T-helper 2 cell treated with Interferon-gamma antibody and Interleukin-4, amounts not matched to agents 100 ng/mL and 5 ng/mL, for 36 hours (primary cell): ENCODE data around the gene TBX10. TPM values are rescaled to one million over a fixed set of nuclear protein-coding genes. Genes with fewer than 3 reads are reported as not detected.
"Not testable (repeated sequence)": the region's sequence is repeated elsewhere in the genome, so short reads cannot be mapped to it uniquely, and the experiment has no call there.

ENCODE experiments used
- intact Hi-C: fragments of 100-400 bp; cut with micrococcal nuclease; formaldehyde crosslinking; loops from one replicate; pipeline ENCODE4 v1.15.1; 2023
- total RNA-seq: library from RNA; stranded (reverse); gene quantifications from 2 replicates; pipeline ENCODE4 v1.2.3, GENCODE V29; 2022

Gene TBX10
- total RNA-seq = not detected in 2 replicates

DNA sequence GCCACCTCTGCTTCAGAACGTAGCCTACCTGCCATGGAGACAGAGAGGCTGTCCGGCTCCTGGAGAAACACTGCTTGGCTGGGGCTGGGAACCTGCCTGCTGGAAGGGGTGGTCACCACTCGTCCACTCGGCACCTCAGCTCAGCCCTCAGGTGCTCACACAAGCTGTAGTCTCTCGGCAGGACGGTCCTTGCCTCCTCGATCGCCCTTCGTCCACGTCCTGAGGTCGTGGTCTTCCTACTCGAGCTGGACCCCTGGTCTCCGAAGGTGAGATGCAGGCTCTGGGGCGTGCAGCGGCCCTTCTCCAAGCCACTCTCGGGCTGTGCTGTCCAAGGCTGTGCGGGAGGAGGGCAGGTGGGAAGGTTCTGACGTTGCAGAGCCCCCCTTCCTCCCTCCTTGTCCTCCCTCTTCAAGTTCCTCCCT, at the start of gene TBX10:
TBX10 (minus strand) TSS at position 326 of the 422 bp plus-strand sequence; CDS start at position 35, 291 bp downstream.
- intact Hi-C loops = no loop called here

DNA sequence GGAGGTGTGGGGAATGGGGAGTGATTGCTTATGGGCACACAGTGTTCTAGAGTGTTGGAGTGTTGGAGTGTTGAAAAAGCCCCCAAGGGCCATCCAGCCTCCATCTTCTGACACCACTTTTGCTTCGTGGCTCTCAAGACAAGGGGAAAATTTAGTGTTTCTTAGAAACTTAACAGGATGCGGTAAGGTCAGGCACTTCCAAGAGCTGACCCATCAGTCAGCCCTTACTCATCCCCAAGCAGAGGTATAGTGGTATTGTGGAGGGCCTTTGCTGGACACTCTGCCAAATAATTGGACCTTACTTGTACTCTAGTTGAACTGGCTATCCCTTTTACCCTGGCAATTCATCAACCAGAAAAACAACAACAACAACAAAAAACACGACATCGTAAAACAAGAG, 49.6 kb upstream of the TBX10 start:
- intact Hi-C loops = no loop called here

DNA sequence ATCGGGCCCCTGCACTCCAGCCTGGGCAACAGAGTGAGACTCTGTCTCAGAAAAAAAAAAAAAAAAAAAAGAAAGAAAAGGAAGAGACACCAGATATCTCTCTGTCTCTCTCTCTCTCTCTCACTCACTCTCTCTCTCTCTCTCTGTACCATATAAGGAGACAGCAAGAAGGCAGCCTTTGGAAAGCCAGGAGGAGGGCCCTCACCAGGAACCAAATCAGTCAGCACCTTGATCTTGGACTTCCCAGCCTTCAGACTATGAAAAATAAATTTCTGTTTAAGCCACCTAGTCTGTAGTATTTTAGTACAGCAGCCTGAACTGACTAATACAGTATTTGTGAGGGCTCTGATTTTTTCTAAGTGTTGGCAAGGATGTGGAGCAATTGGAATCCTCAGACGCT, 48.4 kb upstream of the TBX10 start:
- intact Hi-C loops = no loop called here

DNA sequence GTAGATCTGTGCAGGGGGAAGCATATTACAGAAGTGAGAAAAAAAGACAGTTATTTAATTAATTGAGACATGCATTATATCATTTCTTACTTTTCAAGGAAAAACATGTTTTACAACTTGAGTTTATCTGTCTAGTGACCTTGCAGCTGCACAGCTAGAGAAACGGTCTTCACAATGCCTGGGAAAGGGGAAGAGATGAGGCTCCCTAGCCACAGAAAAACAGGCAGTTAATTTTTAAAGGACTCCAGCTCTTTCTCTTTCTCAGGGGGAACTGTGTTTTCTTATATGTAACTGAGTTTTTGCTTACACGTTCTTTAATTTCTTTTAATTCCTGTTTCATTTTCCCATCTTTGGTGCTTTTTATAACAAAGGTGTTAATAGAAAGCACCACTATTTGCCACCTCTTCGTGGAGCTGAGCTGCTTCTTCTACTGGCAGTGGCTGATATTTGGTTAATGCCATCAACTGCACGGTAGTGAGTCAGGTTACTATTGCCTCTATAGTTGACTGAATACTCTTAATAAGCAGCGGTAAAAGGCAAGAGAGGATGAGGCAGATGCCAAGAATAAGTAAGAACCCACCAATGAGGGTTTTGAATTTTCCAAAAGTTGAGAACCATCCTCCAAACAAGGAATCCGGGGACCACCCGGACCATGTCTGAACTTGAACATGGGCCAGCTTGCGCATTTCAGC, 46.2 kb upstream of the TBX10 start:
- intact Hi-C loops = not testable (repeated sequence)

DNA sequence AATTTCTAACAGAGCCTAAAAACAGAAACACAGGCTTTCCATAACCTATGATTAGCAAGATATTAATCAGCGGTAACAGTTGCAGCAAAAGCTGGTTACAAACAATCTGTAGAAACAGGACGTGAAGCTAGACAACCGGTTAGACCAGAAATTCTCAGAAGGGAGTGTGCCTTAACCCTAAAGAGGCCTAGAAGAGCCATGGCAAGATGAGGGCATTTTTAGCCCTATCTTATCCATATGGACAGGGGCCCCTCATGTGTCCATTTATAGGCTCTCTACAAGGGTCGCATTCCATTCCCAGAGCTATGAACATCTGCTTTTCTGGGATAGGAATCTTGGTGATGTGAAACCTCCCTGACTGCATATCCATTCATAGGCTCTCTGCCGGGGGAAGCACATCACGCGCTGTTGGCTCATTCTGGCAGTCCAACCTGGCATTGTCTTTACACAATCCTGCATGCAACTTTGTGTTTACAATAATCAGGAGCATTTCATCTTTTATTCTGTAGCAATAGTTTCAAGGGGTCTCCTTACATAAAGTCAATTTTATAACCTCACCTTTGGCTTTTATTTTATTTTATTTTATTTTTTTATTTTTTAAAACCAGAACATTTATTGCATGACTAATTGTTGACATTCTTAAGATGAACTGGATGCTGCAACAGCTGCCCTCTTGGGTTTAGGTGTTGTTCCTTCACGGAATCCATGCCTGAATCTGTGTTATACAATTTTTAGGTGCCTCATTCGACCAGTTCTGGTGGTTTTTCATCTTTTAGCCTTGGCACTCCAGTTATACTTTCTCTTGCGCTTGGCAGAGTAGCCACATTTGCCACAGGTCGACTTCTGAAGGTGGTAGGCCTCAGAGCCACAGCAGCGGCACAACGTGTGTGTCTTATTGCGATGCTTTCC, 42.8 kb upstream of the TBX10 start:
- intact Hi-C loops = not testable (repeated sequence)

DNA sequence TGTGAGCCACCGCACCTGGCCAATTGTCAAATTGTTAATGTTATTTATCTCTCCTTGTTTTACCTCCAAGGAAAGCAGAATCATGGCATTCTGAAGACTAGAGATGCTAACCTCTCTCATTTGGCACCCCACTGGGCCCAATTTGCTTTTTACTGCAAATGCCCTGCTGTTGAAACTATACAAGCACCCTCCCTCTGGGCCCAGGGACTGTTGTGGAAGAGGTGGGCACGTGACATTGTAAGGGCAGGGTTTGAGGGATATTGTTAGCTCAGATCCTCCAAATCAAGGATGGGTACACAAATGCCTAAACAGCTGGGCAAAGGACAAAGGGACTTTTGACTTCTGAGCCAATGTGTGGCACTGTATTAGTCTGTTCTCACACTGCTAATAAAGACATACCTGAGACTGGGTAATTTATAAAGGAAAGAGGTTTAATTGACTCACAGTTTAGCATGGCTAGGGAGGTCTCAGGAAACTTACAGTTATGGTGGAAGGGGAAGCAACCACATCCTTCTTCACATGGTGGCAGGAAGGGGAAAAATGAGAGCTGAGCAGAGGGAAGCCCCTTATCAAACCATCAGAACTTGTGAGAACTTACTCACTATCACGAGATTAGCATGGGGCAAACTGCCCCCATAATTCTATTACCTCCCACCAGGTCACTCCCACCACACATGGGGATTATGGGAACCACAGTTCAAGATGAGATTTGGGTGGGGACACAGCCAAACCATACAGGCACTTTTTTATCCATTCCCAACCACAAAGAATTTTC, 41.3 kb upstream of the TBX10 start:
- intact Hi-C loops = no loop called here

DNA sequence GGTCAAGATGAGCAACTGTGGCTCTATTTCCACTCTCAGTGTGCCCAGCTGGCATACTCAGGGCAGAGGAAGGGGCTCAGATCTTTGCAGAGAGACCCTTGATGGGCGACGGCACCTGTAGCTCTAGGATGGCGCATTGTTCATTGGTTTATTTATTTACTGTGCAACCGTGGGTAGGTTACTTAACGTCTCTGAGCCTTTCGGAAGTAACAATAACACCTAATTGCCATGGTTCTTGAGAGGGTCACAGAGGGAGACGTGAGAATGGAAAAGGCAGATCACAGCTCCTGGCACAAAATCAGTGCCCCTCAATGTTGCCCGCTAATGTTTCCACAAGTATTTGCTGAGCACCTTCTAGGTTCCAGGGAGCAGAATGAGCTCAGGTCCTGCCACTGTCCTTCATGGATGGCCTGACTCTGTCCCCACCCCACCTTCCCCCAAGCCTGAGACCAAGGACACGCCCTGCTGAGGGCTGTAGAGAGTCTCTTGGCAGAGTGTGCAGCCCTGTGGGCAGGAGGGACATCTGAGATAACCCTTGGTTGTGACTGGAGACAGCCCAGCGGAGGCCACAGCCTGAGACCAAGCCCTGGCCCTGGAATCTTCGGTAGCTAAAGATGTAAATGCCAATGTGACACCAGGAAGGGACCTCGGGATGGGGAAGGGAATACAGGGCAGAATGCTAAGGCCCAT, 35.6 kb upstream of the TBX10 start:
- intact Hi-C loops = no loop called here

DNA sequence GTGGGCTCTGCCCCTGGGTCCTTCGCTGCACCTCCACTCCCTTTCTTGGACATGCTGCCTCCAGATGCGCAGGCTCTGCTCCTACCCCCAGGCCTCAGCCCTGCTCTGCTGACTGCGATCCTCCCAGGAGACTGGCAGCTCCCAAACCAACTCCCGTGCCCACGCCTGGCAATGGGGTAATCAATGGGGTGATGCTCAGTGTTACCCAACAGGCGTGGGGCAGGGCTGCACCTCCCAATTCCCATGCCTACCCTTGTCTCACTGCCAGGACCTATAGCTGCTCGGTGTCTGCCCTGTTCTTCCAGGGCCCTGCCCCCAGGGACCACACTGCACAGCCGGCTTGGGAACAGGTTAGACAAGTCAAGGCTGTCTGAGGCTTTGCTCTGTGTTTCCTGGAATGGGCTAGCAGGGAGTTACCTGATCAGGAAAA, 34.9 kb upstream of the TBX10 start, which contains the start of gene ALDH3B2:
ALDH3B2 (minus strand) TSS at position 182 of the 430 bp plus-strand sequence. CDS start 7,688 bp downstream, outside the sequence.
- intact Hi-C loops = no loop called here

DNA sequence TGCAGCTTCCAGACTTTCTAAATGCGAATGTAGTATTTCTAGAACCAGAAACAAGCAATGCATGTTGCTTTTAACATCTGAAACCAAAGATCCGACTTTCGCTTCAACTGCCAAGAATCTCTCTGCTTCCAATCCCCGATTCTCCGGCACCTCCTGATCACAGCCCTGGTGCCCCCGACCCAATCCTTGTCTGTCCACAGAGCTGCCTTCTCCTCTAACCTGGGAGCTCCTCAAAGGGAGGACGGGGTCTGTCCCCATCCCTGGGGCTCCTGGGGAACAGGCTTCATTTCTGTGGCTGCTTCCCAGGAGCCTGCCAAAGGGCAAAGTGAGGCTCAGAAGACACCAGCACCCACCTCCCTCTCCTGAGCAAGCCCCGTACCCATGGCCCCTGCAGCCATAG, 34.3 kb upstream of the TBX10 start:
- intact Hi-C loops = no loop called here

DNA sequence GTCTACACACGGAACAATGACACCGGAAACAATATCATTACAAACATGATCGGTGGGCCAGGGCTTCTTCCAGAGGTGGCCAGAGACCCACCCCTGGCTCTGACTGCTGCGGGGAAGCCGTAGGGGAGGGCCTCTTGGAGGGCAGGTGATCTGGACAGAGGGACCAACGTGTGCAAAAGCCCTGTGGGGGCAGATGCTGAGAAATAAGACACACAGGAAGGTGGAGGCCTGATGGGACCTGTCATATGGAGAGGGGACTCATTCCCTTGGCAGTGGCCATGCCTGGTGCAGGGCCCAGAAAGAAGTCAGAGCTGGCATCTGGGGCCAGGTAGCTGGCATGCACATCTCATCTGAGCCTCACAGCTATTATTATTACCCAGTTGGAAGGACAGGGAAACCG, 33.8 kb upstream of the TBX10 start:
- intact Hi-C loops = no loop called here

DNA sequence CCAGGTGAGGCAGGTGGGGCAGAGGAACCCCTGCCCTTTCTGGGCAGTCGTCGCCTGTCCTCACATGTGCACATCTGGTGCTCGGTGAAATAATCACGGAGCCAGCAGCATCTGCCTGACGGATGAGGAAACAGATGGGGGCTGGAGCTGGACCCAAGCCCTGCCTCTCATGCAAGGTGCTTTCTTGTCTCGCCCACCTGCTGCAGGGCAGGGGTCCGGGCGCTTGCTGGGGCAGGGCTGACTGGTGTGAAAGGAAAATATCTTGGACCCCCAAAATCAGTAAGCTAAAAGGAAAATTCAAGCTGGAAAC, 31.6 kb upstream of the TBX10 start:
- intact Hi-C loops = no loop called here

DNA sequence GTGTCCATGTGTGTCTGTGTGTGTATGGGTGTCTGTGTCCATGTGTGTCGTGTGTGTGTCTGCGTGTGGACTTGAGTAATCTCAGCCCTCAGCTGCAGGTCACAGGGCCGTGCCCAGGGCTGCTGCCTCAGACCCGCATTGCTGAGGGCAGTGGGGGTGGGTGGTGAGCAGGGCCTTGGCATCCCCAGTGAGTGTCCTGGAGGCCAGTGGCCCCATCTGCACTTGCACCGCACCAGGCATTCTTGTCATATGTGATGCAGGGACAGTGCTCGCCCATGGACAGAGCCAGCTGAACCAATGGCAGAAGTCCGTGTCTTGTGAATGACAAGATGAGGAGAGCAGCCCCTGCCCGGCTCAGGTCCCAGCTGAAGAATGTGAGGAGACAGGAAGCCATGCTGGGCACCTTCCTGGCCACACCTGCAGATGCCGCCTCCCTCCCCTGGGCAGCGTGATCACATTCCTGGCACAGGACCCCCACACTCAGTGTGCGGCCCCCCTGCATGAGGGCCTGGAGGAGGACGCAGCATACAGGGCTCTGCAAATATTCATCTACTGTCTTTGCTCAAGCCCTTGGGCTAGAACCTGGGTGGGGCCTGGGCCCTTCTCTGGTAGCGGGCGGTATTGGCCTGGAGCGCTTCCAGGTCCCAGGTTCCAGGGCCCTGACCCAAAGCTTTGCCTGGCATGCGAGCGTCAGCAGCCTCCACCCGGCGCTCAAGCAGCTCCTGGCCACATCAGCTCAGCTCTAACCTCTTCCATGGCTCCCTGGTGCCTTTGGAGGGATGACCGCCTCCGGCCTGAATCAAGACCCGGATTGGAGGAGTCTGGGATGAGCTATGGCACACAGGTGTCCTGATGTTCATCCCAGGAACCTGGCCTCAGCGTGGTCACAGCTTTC, 31.0 kb upstream of the TBX10 start:
- intact Hi-C loops = no loop called here

DNA sequence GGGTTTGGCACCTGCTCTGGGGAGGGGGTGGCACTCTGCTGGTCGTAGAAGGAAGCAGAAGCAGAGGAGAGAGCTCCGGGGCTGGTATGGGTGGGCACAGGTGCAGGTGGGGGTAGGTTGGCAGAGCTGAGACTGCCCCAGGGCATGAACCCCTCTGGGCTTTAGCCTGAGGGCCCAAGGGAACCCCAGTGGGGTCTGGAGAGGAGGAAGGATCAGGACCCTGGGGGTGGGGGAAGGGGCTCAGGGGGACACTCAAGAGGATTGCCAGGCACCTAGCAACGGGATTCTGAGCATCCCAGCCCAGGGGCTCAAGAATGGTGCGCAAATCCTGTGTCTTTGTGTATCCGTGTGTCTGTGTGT, 28.6 kb upstream of the TBX10 start:
- intact Hi-C loops = no loop called here

DNA sequence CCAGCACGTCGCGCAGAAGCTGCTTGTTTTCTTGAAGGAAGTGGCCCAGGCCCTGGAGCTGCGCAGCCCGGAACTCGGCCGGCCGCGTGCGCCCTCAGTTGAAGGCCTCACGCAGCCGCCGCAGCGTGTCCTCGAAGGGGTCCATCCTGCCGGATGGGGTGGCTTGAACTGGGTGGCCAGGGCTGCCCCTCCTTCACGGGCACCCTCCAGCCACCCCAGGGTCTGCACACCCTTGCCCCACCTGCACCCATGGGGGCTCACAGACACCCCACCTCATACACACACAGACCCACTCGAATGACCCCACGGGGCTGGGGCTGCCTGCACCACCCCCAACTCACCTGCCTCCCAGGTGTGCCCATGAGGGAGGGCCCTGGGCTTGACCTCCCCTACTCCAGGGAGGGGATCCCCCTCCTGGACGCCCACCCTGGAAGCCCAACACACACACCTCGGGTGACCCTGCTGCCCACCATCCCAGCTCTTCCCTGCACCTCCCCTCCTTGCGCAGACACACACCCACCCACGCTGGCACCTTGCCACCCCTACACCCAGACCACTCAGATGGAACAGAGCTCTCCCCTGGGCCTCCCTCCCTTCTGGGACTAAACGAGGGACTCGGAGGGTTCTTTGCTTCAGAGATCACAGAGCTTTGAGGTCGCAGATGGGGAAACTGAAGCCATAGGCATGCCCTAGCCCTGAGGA, 28.1 kb upstream of the TBX10 start:
- intact Hi-C loops = no loop called here

DNA sequence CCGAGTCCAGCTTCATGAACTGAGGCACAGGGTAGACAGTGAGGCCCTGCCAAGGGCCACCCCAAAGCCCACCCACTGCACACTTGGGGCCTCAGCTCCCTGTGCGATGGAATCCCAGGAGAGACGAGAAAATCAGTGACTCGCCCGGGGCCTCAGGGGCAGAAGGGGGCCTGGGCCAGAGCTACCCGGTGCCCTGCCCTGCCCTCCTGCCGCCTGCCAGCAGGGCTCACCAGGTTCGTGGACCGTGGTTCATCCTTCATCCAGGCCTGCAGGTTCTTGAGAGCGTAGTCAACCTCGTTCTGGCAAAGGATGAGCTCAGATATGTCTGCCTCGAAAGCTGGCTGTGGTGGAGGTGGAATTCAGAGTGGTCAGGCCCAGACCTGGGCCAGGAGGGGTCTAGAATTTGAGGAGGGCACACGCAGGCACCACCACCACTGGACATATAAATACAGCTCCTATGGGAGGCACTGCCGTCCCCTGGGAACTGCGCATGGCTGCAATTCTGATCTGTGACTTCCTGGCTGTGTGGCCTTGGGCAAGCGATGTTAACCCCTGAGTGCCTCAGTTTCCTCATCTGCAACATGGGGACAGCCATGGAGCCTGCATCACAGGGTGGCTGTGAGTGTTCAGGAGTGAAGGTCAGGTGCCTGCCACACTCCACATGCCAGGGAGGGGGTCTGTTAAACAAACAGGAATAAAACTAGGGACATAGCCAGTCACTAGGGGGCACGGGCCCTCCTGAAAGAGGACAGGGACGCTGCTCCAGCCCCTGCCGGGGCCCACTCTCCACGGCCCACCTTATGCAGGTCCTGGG, 27.3 kb upstream of the TBX10 start:
- intact Hi-C loops = no loop called here

DNA sequence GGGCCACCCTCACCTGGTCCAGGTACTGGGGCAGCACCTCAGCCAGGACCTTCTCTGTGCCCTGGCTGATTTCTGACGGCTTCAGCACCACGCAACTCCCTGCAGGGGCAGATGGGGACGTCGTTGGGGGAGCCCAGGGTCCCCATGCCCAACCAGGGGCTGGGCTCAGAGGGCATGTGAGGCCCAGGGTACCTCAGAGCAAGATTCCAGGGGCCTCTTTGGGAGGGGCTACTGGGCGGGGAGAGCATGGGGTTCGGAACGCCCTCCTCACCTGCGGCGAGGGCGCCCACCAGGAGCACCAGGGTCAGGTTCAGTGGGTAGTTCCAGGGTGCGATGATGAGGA, 26.7 kb upstream of the TBX10 start:
- intact Hi-C loops = no loop called here

DNA sequence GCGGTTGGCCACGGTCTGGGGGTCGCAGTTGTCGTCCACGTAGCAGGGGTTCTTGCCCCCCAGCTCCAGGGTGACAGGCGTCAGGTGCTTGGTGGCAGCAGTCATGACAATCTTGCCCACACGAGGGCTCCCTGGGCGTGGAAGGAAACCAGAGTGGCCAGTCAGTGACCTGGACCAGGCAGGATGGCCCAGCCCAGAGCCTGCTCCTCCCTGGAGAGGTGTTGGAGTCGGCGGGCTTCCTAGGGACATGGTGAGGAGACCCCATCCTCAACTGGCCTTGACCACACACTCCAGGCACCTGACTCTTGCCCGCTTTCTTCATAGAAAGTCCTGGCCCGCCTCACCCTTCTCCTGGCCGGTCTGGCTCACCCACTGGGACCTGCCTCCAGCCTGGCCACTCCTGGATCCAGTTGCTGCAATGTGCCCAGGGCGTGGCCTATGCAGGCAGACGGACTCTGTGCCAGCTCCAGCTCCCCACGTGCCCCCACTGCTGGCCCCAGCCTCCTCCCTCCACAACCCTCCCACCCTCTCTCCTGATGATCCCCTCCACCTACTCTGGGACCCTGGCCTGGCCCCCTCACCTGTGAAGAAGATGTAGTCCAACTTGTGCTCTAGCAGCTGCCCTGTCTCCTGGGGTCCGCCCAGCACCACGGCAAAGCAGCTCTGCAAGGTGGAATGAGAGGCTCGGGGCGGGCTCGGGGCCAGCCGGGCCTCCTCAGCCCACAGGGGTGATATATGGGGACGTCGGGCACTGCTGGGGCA, 26.2 kb upstream of the TBX10 start:
- intact Hi-C loops = no loop called here
